Measurements from ENCODE around the gene PLCXD1.
"Not testable (repeated sequence)": the region's sequence is repeated elsewhere in the genome, so short reads cannot be mapped to it uniquely, and the experiment has no call there.

Gene PLCXD1

GRCh38 chrX:270848-271367 is 10.3 kb upstream of the PLCXD1 start:
- Histone ChIP-seq H3K9ac (ENCODE audit: low read length) (no peak overlapping the region), H3K27me3 (ENCODE audit: control insufficient read depth, insufficient read depth, low read length) (no peaks in the 10 kb centered on the region), H3K4me3 (ENCODE audit: low read length) (no peak overlapping the region), H3K4me1 (ENCODE audit: control insufficient read depth, insufficient read depth, low read length) (peaks cover 8% of the 10 kb centered on the region), H3K9me3 (ENCODE audit: control insufficient read depth, low read length) (no peaks in the 10 kb centered on the region), H3K36me3 (ENCODE audit: control insufficient read depth, insufficient read depth, low read length) (no peaks in the 10 kb centered on the region)

DNA sequence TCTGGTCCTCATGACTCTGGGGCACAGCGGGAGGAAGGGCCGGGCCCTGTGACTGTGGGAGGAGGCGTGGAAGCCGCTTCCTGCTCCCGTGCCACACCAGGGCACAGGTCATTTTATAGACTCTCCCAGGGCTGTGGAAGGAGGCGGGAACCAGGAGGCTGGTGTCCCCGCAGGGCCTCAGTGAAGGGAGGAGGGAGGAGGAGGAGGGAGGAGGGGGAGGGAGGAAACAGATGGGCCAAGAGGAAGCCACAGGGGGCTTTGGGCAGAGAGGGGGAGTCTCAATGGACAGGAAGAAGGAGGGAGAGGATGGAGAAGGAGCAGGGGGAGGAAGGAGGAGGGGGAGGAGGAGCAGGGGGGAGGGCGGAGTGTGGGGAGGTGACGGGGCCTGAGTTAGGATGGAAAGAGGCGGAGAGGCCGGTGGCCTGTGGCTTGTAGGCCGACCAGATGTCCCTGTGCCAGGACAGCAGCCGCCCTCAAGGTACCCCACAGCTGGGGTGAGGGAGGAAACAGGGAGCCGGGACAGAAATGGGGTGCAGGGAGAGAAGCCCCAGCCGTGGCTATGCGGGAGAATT is 6.2 kb upstream of the PLCXD1 start:
- peaks cover 5% of the 10 kb centered on the region for H3K27me3 ChIP-seq (ENCODE audit: control insufficient read depth, insufficient read depth, low read length)
- no peaks in the 10 kb centered on the region for H3K9me3 ChIP-seq (ENCODE audit: control insufficient read depth, low read length)
- no peak overlapping the region for H3K9ac ChIP-seq (ENCODE audit: low read length)
- no peak overlapping the region for H3K4me3 ChIP-seq (ENCODE audit: low read length)
- peaks cover 13% of the 10 kb centered on the region for H3K4me1 ChIP-seq (ENCODE audit: control insufficient read depth, insufficient read depth, low read length)
- H3K36me3 ChIP-seq (ENCODE audit: control insufficient read depth, insufficient read depth, low read length), result no peaks in the 10 kb centered on the region

DNA sequence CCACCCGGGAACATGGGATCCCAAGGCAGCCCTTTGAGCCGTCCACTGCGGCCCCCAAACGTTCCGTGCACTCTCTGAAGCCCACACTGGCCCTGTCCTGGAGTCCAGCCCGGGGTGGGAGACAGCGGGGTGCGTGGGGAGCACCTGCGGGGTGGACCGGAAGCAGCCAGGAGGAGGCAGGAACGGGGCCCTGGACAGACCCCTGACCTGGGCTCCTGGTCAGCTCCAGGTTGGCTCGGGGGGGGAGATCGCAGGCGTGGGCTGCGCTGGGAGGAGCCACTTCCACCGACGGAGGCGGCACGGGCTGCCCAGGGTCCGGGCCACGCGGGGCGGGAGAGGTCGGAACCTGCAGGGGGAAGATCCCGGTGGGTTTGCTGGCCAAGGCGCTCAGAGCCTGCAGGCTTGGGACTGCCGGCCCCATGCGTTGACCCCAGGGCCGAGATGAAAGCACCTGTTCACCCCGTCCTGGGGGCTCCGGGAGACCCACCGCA is 5.7 kb upstream of the PLCXD1 start:
- H3K36me3 ChIP-seq (ENCODE audit: control insufficient read depth, insufficient read depth, low read length), result no peaks in the 10 kb centered on the region
- H3K27me3 ChIP-seq (ENCODE audit: control insufficient read depth, insufficient read depth, low read length), result peaks cover 5% of the 10 kb centered on the region
- peak overlapping the region; percentile 66 for H3K4me3 ChIP-seq (ENCODE audit: low read length)
- H3K4me1 ChIP-seq (ENCODE audit: control insufficient read depth, insufficient read depth, low read length), result peaks cover 13% of the 10 kb centered on the region
- H3K9me3 ChIP-seq (ENCODE audit: control insufficient read depth, low read length), result no peaks in the 10 kb centered on the region
- peak overlapping the region; percentile 74 for H3K9ac ChIP-seq (ENCODE audit: low read length)

DNA sequence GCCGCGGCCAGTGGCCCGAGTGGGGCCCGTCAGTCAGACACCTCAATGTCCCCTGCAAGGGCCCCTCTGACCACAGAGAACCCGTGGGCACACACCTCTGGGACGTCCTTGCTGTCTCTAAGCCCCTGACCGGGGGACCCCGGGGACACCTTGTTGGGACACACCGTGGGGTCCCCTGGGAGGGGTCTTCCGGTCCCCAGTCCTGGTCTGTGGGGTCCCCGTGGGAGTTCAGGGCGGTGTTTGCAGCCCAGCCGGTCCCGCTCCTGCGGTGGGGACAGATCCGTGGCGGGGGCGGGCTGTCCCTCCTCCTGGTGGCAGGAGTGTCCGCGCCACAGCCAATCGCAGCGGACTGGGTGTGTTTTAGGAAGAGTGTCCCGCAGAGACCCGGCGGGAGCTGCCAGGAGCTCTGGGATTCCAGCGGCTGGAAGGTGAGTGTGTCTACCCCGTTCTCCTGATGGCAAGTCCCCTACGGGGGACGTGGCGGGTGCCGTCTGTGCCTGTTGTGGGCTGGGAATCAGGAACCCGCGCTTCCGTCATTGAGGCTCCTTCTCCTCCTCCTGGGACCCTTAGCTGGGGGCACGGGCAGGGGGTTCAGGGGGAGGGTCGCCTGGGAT is 5.1 kb upstream of the PLCXD1 start:
- Histone ChIP-seq H3K36me3 (ENCODE audit: control insufficient read depth, insufficient read depth, low read length) (no peaks in the 10 kb centered on the region), H3K4me1 (ENCODE audit: control insufficient read depth, insufficient read depth, low read length) (peaks cover 13% of the 10 kb centered on the region), H3K9ac (ENCODE audit: low read length) (peak overlapping the region; percentile 74), H3K27me3 (ENCODE audit: control insufficient read depth, insufficient read depth, low read length) (peaks cover 5% of the 10 kb centered on the region), H3K9me3 (ENCODE audit: control insufficient read depth, low read length) (no peaks in the 10 kb centered on the region), H3K4me3 (ENCODE audit: low read length) (peak overlapping the region; percentile 66)

DNA sequence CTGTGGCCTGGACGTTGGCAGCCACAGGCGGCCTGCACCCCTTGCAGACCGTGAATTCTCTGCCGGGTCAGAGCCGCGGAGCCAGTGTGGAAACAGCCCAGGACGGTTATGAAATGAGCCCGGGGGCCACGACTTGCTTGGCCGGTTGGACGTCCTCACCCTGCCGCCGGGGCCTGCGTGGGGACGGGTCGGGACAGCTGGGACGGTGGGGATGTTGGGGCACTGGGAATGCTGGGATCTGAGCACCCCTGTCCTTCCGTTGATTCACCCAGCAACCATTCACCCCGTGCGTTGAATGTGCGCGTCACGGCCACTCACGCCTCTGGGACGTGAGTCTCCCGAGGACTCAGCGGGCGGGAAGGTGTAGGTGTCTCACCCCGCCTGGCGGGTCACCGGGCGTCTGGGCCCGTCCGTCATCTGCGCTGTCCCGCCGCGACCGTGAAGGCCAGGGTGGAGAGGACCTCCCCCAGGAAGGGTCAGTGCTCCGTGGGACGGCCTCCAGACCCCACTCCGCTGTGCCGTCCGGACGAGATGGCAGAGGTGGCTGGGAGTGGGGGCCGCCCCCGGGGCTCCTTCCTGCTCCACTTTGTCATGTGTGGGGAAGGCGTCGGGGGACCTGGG is 4.5 kb upstream of the PLCXD1 start:
- Histone ChIP-seq H3K4me3 (ENCODE audit: low read length) (peak overlapping the region; percentile 66), H3K4me1 (ENCODE audit: control insufficient read depth, insufficient read depth, low read length) (peaks cover 13% of the 10 kb centered on the region), H3K36me3 (ENCODE audit: control insufficient read depth, insufficient read depth, low read length) (no peaks in the 10 kb centered on the region), H3K9ac (ENCODE audit: low read length) (peak overlapping the region; percentile 74), H3K9me3 (ENCODE audit: control insufficient read depth, low read length) (no peaks in the 10 kb centered on the region), H3K27me3 (ENCODE audit: control insufficient read depth, insufficient read depth, low read length) (peaks cover 5% of the 10 kb centered on the region)

DNA sequence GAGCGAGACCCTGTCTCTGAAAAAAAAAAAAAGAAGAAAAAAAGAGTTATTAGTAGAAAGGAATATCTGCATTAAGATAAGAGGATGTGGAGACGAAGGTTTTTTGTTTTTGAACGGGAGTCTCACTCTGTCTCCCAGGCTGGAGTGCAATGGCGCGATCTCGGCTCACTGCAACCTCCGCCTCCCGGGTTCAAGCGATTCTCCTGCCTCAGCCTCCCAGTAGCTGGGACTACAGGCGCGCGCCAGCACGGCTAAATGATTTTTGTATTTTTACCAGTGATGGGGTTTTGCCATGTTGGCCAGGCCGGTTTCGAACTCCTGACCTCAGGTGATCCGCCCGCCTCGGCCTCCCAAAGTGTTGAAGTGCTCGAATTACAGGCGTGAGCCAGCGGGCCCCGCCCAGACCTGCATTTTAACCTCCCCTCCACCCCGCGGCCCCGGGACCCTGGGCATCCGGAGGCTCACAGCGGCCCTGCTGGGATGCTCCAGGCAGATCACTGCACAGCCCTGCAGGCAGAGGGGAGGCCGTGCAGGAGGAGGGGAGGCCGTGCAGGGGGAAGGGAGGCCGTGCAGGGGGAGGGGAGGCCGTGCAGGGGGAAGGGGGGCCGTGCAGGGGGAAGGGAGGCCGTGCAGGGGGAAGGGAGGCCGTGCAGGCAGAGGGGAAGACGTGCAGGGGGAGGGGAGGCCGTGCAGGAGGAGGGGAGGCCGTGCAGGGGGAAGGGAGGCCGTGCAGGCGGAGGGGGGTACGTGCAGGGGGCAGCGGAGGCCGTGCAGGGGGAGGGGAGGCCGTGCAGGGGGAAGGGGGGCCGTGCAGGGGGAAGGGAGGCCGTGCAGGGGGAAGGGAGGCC is 1.2 kb upstream of the PLCXD1 start:
- H3K4me1 ChIP-seq (ENCODE audit: control insufficient read depth, insufficient read depth, low read length), result peaks cover 13% of the 10 kb centered on the region
- H3K27me3 ChIP-seq (ENCODE audit: control insufficient read depth, insufficient read depth, low read length); H3K9ac ChIP-seq (ENCODE audit: low read length); H3K36me3 ChIP-seq (ENCODE audit: control insufficient read depth, insufficient read depth, low read length); H3K4me3 ChIP-seq (ENCODE audit: low read length); H3K9me3 ChIP-seq (ENCODE audit: control insufficient read depth, low read length): not testable (repeated sequence)

GRCh38 chrX:280722-281121 is 459 bp upstream of the PLCXD1 start:
- not testable (repeated sequence) for H3K36me3 ChIP-seq (ENCODE audit: control insufficient read depth, insufficient read depth, low read length); H3K9me3 ChIP-seq (ENCODE audit: control insufficient read depth, low read length); H3K4me1 ChIP-seq (ENCODE audit: control insufficient read depth, insufficient read depth, low read length); H3K4me3 ChIP-seq (ENCODE audit: low read length); H3K27me3 ChIP-seq (ENCODE audit: control insufficient read depth, insufficient read depth, low read length); H3K9ac ChIP-seq (ENCODE audit: low read length)

GRCh38 chrX:282000-282681 is 960 bp downstream of the PLCXD1 start:
- not testable (repeated sequence) for H3K4me3 ChIP-seq (ENCODE audit: low read length); H3K9me3 ChIP-seq (ENCODE audit: control insufficient read depth, low read length); H3K27me3 ChIP-seq (ENCODE audit: control insufficient read depth, insufficient read depth, low read length); H3K9ac ChIP-seq (ENCODE audit: low read length); H3K4me1 ChIP-seq (ENCODE audit: control insufficient read depth, insufficient read depth, low read length); H3K36me3 ChIP-seq (ENCODE audit: control insufficient read depth, insufficient read depth, low read length)

DNA sequence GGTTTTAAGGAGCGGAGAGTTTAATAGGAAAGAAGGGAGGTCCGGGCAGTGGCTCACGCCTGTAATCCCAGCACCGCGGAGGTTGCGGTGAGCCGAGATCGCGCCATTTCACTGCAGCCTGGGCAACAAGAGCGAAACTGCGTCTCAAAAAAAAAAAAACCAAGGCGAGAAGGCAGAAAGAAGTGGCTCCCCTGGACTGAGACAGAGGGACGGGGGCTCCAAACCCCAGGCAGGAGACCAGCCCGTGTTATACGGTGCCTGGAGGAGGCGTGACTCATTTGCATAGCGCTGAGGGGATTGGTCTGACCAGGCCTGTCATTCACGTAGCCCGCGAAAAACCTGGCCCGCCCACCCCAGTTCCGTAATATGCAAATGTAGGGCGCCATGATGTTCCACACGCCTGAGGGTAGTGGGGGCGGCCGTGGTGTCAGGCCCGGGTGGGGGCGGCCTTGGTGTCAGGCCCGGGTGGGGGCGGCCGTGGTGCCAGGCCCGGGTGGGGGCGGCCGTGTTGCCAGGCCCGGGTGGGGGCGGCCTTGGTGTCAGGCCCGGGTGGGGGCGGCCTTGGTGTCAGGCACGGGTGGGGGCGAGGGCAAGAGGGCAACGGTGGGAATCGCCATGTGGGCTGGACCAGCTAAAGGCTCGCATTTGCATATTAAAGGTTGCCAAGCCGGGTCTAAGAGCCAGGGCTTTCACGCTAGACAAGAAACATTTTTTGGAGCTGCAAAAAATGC is 2.1 kb downstream of the PLCXD1 start:
- Histone ChIP-seq H3K4me3 (ENCODE audit: low read length) (no peak overlapping the region), H3K9me3 (ENCODE audit: control insufficient read depth, low read length) (no peaks in the 10 kb centered on the region), H3K27me3 (ENCODE audit: control insufficient read depth, insufficient read depth, low read length) (no peaks in the 10 kb centered on the region), H3K4me1 (ENCODE audit: control insufficient read depth, insufficient read depth, low read length) (no peaks in the 10 kb centered on the region), H3K9ac (ENCODE audit: low read length) (peak overlapping the region; percentile 65), H3K36me3 (ENCODE audit: control insufficient read depth, insufficient read depth, low read length) (no peaks in the 10 kb centered on the region)

DNA sequence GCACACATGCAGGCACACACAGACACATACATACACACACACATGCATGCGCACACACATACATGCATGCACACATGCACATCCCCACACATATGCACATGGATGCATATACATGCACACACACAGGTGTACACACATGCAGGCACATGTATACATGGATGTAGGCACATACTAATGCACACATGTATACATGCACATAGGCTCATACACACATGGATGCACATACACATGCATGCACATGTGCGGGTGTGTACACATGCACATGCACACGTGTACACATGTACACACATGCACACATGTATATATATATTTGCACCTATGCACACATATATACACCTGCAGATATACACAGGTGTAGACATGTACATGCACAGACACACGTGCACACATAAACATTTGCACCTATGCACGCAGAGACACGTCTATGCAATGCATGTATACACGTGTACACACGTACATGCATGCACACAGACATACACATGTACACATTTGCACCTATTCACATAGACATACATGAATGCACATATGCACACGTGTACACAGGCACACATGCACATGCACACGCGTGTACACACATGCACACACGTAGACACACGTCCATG is 4.0 kb downstream of the PLCXD1 start:
- H3K9me3 ChIP-seq (ENCODE audit: control insufficient read depth, low read length), result no peaks in the 10 kb centered on the region
- H3K4me1 ChIP-seq (ENCODE audit: control insufficient read depth, insufficient read depth, low read length), result no peaks in the 10 kb centered on the region
- no peaks in the 10 kb centered on the region for H3K27me3 ChIP-seq (ENCODE audit: control insufficient read depth, insufficient read depth, low read length)
- no peak overlapping the region for H3K4me3 ChIP-seq (ENCODE audit: low read length)
- no peak overlapping the region for H3K9ac ChIP-seq (ENCODE audit: low read length)
- no peaks in the 10 kb centered on the region for H3K36me3 ChIP-seq (ENCODE audit: control insufficient read depth, insufficient read depth, low read length)

GRCh38 chrX:287670-288069 is 6.5 kb downstream of the PLCXD1 start:
- Histone ChIP-seq H3K4me3 (ENCODE audit: low read length) (no peak overlapping the region), H3K27me3 (ENCODE audit: control insufficient read depth, insufficient read depth, low read length) (no peaks in the 10 kb centered on the region), H3K4me1 (ENCODE audit: control insufficient read depth, insufficient read depth, low read length) (no peaks in the 10 kb centered on the region), H3K36me3 (ENCODE audit: control insufficient read depth, insufficient read depth, low read length) (no peaks in the 10 kb centered on the region), H3K9me3 (ENCODE audit: control insufficient read depth, low read length) (no peaks in the 10 kb centered on the region), H3K9ac (ENCODE audit: low read length) (no peak overlapping the region)

Measured in mucosa of stomach (tissue), 1 donor.